Sigmoid colon (tissue), 4 donors: ENCODE measurements around the gene HSD17B2.

Source experiments
- EP300 ChIP-seq, 4 donors: sonication (generic); formaldehyde crosslinking; IDR thresholded peaks; one replicate each; pipeline ENCODE4 v1.6.1; 2017; ENCODE audit warnings: antibody characterized with exemption in 4 of 4
- POLR2A ChIP-seq, 2 donors: fragments of 450-650 bp; IDR thresholded peaks; one replicate each; pipeline ENCODE4 v1.6.1; 2016; ENCODE audit warnings: antibody characterized with exemption in 2 of 2, mild to moderate bottlenecking in 2 of 2, moderate library complexity in 2 of 2
- POLR2AphosphoS5 ChIP-seq, 4 donors: sonication (generic); formaldehyde crosslinking; IDR thresholded peaks; one replicate each; pipeline ENCODE4 v1.6.1; 2017; ENCODE audit warnings: antibody characterized with exemption in 4 of 4
- TF ChIP-seq, protein P1 (sequence below), 4 experiments: fragments of 450-650 bp in 3 of 4; fragments of 200-600 bp in 1 of 4; IDR thresholded peaks; one replicate each; pipeline ENCODE4 v1.5.1; 2016 to 2019; ENCODE audit warnings: antibody characterized with exemption in 4 of 4, mild to moderate bottlenecking in 3 of 4, moderate library complexity in 2 of 4

DNA sequence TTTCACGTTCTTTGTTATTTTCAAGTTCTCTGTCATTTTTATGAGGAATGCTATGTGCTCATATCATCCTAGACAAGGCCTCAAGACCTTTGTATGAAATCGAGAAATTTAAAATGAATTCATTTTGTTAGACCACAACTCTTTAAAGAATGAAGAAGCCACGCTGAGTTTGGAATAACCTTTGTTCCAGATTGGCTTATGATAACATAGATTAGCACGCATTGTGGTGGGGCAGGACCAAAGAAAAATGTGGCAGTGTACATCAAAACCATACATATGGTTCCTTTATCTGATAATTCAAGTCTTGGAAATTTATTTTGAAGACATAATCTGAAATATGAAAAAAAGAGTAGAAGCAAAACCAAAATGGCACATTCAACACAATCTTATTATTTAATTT, 2.2 kb downstream of the HSD17B2 start:
- TF ChIP-seq, protein P1, sequence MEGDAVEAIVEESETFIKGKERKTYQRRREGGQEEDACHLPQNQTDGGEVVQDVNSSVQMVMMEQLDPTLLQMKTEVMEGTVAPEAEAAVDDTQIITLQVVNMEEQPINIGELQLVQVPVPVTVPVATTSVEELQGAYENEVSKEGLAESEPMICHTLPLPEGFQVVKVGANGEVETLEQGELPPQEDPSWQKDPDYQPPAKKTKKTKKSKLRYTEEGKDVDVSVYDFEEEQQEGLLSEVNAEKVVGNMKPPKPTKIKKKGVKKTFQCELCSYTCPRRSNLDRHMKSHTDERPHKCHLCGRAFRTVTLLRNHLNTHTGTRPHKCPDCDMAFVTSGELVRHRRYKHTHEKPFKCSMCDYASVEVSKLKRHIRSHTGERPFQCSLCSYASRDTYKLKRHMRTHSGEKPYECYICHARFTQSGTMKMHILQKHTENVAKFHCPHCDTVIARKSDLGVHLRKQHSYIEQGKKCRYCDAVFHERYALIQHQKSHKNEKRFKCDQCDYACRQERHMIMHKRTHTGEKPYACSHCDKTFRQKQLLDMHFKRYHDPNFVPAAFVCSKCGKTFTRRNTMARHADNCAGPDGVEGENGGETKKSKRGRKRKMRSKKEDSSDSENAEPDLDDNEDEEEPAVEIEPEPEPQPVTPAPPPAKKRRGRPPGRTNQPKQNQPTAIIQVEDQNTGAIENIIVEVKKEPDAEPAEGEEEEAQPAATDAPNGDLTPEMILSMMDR (IDR thresholded peaks at IDR 0.05) = no peak
- no peak for TF ChIP-seq POLR2AphosphoS5 (IDR thresholded peaks at IDR 0.05)
- no peak for TF ChIP-seq POLR2A (IDR thresholded peaks at IDR 0.05)
- no peak for TF ChIP-seq EP300 (IDR thresholded peaks at IDR 0.05)
